ENCODE results near the gene PPP2R2B.

PPP2R2B gene

DNA sequence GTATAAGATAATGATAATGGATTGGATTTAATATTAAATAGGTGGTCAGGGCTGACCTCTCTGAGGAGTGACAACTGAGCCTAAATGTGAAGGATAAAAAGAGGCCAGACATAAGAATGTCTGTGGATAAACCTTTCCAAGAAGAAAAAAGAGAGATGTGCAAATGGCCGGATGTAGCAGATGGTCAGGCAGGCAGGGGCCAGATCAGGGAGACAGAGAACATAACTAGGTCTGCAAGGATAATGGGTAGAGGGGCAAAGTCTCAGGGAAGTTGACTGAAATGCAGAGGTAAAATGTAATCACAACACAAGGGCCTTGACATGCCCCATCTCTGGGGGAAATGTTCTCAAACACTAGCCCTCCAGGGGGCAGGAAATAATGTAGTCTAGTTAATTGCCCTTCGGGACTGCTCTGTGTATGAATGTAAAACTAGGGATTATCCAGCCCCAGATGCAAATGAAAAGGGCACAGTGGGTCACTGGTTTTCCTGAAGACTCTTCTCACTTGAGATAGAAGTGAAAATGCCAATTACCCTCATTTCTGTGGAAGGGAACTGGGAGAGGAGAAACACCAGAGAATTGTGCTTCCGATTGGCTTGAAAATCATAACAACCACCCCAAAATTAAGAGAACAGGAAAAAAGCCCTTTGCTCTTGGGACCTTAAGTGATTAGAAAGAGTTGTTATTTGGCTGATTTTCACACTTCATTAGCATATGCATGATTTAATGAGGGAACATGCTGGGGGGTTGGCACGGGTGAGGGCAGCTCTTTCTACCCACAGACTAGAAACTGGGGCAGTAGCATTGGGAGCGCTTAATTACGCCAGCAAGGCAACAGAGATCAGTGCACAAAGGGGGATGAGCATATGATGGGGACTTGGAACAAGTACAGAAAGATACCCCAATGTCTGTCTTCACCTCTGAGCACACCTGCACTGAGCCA, 88.6 kb downstream of the PPP2R2B start:
- ChIA-PET CTCF (no interaction called here), POLR2A (no interaction called here)
- no peak for DNase-seq (ENCODE audit: extremely low spot score)
- TF ChIP-seq SUZ12 (IDR thresholded peaks at IDR 0.05) (no peak), TARDBP (IDR thresholded peaks at IDR 0.05) (no peak), NFRKB (IDR thresholded peaks at IDR 0.05) (no peak), CTBP1 (IDR thresholded peaks at IDR 0.05; ENCODE audit: borderline replicate concordance) (no peak), ZNF384 (IDR thresholded peaks at IDR 0.05) (no peak), ARNT (IDR thresholded peaks at IDR 0.05) (no peak), HDGF (IDR thresholded peaks at IDR 0.05; ENCODE audit: borderline replicate concordance) (no peak)
- TF ChIP-seq, protein P1, sequence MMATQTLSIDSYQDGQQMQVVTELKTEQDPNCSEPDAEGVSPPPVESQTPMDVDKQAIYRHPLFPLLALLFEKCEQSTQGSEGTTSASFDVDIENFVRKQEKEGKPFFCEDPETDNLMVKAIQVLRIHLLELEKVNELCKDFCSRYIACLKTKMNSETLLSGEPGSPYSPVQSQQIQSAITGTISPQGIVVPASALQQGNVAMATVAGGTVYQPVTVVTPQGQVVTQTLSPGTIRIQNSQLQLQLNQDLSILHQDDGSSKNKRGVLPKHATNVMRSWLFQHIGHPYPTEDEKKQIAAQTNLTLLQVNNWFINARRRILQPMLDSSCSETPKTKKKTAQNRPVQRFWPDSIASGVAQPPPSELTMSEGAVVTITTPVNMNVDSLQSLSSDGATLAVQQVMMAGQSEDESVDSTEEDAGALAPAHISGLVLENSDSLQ (IDR thresholded peaks at IDR 0.05) = no peak

DNA sequence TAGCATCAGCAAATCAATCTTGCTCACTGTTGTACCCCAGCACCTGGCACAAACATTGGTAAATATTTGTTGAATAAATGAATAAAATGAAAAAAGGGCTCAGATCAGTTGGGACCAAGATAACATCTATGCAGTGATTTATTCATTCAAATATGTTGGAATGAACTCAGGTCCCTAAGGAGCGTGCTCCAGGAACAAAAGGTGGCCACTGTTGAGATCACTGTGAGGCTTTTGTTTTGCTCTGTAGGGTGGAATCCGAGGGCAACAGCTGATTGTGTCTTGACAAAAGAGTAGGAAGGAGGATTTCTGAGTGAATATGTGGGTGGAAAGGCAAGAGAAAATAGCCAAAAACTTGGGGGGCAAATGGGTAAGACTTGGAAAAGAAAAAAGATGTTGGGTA, 89.7 kb downstream of the PPP2R2B start:
- ChIA-PET POLR2A (no interaction called here), CTCF (no interaction called here)
- no peak for DNase-seq (ENCODE audit: extremely low spot score)
- no peak for TF ChIP-seq NFRKB (IDR thresholded peaks at IDR 0.05)

DNA sequence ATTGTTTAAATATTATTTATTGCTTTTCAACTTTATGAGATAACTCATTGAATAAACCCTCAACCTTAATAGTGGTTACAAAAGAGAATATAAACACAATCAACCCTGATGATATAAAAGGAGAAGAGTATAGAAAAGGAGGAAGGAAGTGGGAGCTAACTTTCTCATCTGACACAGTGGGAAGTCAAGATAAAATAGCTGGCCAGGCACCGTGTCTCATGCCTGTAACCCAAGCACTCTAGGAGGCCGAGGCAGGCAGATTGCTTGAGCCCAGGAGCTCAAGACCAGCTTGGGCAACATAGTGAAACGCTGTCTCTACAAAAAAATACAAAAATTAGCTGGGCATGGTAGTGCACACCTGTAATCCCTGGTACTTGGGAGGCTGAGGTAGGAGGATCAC, 93.5 kb downstream of the PPP2R2B start:
- CTCF ChIA-PET = no interaction called here

DNA sequence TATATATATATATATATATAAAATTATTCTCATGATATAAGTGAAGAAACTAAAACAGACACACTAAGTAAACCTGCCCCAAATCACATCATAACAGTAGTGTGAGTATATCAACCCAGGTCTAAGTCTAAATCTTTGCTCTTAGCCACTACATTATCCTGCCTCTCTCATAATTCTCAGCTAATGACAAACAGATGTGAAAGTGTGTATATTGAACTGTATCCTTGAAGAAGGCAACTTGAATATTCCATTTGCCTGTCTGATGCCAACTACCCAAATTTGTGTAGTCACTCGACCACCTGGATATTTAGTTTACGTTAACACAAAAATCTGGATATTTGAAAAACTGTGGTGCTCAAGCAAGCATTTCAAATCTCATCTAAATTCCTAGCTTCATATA, 97.4 kb downstream of the PPP2R2B start:
- TF ChIP-seq FOXM1 (IDR thresholded peaks at IDR 0.05; ENCODE audit: borderline replicate concordance) (no peak), NFRKB (IDR thresholded peaks at IDR 0.05) (no peak), CTBP1 (IDR thresholded peaks at IDR 0.05; ENCODE audit: borderline replicate concordance) (no peak), ELF4 (IDR thresholded peaks at IDR 0.05) (no peak), HDGF (IDR thresholded peaks at IDR 0.05; ENCODE audit: borderline replicate concordance) (no peak), L3MBTL2 (conservative IDR thresholded peaks at IDR 0.05) (no peak), ARNT (IDR thresholded peaks at IDR 0.05) (no peak), TARDBP (IDR thresholded peaks at IDR 0.05) (no peak), FOXA1 (IDR thresholded peaks at IDR 0.05) (no peak), SUZ12 (IDR thresholded peaks at IDR 0.05) (no peak), ZNF384 (IDR thresholded peaks at IDR 0.05) (no peak), SP1 (IDR thresholded peaks at IDR 0.05) (no peak), LEF1 (IDR thresholded peaks at IDR 0.05; ENCODE audit: borderline replicate concordance) (no peak), BHLHE40 (IDR thresholded peaks at IDR 0.05; ENCODE audit: borderline replicate concordance) (no peak), FOXK2 (IDR thresholded peaks at IDR 0.05) (no peak)
- TF ChIP-seq, protein P1 (IDR thresholded peaks at IDR 0.05) = no peak
- POLR2A ChIA-PET = no interaction called here
- CTCF ChIA-PET = no interaction called here
- DNase-seq (ENCODE audit: extremely low spot score) = no peak

More for the DNA sequence above, 93.5 kb downstream of the PPP2R2B start:
- DNase-seq (ENCODE audit: extremely low spot score) = no peak
- TF ChIP-seq ZNF384 (IDR thresholded peaks at IDR 0.05) = no peak
- TF ChIP-seq FOXK2 (IDR thresholded peaks at IDR 0.05) = no peak
- TF ChIP-seq TARDBP (IDR thresholded peaks at IDR 0.05) = no peak
- no peak for TF ChIP-seq FOXA1 (IDR thresholded peaks at IDR 0.05)
- no peak for TF ChIP-seq SUZ12 (IDR thresholded peaks at IDR 0.05)
- TF ChIP-seq, protein P1 (IDR thresholded peaks at IDR 0.05) = no peak
- TF ChIP-seq SP1 (IDR thresholded peaks at IDR 0.05) = no peak
- no peak for TF ChIP-seq CTBP1 (IDR thresholded peaks at IDR 0.05; ENCODE audit: borderline replicate concordance)
- TF ChIP-seq L3MBTL2 (conservative IDR thresholded peaks at IDR 0.05) = no peak
- TF ChIP-seq HDGF (IDR thresholded peaks at IDR 0.05; ENCODE audit: borderline replicate concordance) = no peak
- TF ChIP-seq ARNT (IDR thresholded peaks at IDR 0.05) = no peak
- no peak for TF ChIP-seq BHLHE40 (IDR thresholded peaks at IDR 0.05; ENCODE audit: borderline replicate concordance)
- TF ChIP-seq ELF4 (IDR thresholded peaks at IDR 0.05) = no peak
- TF ChIP-seq LEF1 (IDR thresholded peaks at IDR 0.05; ENCODE audit: borderline replicate concordance) = no peak
- no peak for TF ChIP-seq NFRKB (IDR thresholded peaks at IDR 0.05)
- no peak for TF ChIP-seq FOXM1 (IDR thresholded peaks at IDR 0.05; ENCODE audit: borderline replicate concordance)
- POLR2A ChIA-PET = no interaction called here

DNA sequence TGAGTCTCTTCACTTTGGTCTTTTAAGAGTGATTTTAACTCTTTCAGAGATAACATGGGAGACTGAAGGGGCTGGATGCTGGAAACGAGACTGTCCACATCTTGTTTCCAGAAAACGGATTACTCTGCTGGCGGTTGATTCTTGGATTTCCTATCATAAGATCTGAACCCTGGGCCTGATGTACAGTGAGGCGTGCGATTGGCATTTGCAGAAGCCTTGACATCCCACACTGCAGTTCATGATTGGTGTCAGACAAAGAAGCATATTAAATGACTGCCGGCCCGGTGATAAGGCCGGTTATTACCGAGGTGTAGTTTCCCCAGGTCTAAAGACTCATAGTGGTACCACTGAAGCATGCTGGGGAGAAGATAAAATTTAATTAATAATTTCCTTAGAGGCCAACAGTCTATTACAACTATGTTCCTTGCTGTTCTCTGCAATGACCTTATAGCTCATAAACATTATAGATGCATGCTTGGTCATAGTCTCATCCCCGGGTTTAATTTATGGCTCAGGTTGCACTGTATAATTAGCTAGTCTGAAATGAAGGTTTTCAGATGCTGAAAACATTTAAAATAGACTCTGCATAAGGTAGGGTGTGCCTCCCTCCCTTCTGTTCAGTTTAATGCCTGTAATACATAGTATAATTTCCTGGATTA, 99.2 kb downstream of the PPP2R2B start:
- TF ChIP-seq CTBP1 (IDR thresholded peaks at IDR 0.05; ENCODE audit: borderline replicate concordance) = no peak
- no peak for TF ChIP-seq HDGF (IDR thresholded peaks at IDR 0.05; ENCODE audit: borderline replicate concordance)
- no peak for TF ChIP-seq ARNT (IDR thresholded peaks at IDR 0.05)
- no peak for TF ChIP-seq SP1 (IDR thresholded peaks at IDR 0.05)
- TF ChIP-seq, protein P1 (IDR thresholded peaks at IDR 0.05) = no peak
- TF ChIP-seq FOXK2 (IDR thresholded peaks at IDR 0.05) = no peak
- TF ChIP-seq L3MBTL2 (conservative IDR thresholded peaks at IDR 0.05) = no peak
- TF ChIP-seq ELF4 (IDR thresholded peaks at IDR 0.05) = no peak
- TF ChIP-seq NFRKB (IDR thresholded peaks at IDR 0.05) = no peak
- TF ChIP-seq FOXM1 (IDR thresholded peaks at IDR 0.05; ENCODE audit: borderline replicate concordance) = no peak
- no peak for TF ChIP-seq BHLHE40 (IDR thresholded peaks at IDR 0.05; ENCODE audit: borderline replicate concordance)
- TF ChIP-seq ZNF384 (IDR thresholded peaks at IDR 0.05) = no peak
- TF ChIP-seq LEF1 (IDR thresholded peaks at IDR 0.05; ENCODE audit: borderline replicate concordance) = no peak
- TF ChIP-seq FOXA1 (IDR thresholded peaks at IDR 0.05) = no peak
- TF ChIP-seq TARDBP (IDR thresholded peaks at IDR 0.05) = no peak
- TF ChIP-seq SUZ12 (IDR thresholded peaks at IDR 0.05) = no peak
- ChIA-PET POLR2A (no interaction called here), CTCF (no interaction called here)
- DNase-seq (ENCODE audit: extremely low spot score) = no peak
